Colonic mucosa (tissue), 4 donors: Measurements from ENCODE around the gene ADNP. TPM values are rescaled to one million over a fixed set of nuclear protein-coding genes. Genes with fewer than 3 reads are reported as not detected.

Experiments used
- DNase-seq: peaks from one replicate; pipeline ENCODE4 v3.0.0-alpha.2; 2020
- H3K27ac ChIP-seq: fragments of 200-600 bp; one replicate; pipeline ENCODE4 v1.8.0; 2021
- H3K27me3 ChIP-seq: fragments of 200-600 bp; one replicate; pipeline ENCODE4 v1.8.0; 2021
- H3K36me3 ChIP-seq: fragments of 200-600 bp; one replicate; pipeline ENCODE4 v1.8.0; 2021
- H3K4me1 ChIP-seq: fragments of 200-600 bp; one replicate; pipeline ENCODE4 v1.8.0; 2021; ENCODE audit warnings: mild to moderate bottlenecking
- H3K4me3 ChIP-seq: fragments of 200-600 bp; one replicate; pipeline ENCODE4 v1.8.0; 2021
- H3K9ac ChIP-seq, 2 donors: one replicate each; pipeline ENCODE4 v1.7.0; 2013; ENCODE audit warnings: control low read depth in 2 of 2, low read depth in 2 of 2, low read length in 2 of 2
- H3K9me3 ChIP-seq: fragments of 200-600 bp; one replicate; pipeline ENCODE4 v1.8.0; 2021
- CTCF ChIP-seq: fragments of 200-600 bp; IDR thresholded peaks from one replicate; pipeline ENCODE4 v1.8.0; 2022; ENCODE audit warnings: antibody characterized with exemption, mild to moderate bottlenecking
- intact Hi-C: fragments of 100-400 bp; cut with DNase I; formaldehyde crosslinking; loops from one replicate; pipeline ENCODE4 v1.14.1; 2022
- total RNA-seq, 2 donors: library from RNA; stranded (reverse); fragmentation: NEBNext Ultra II Directional in 1 of 2; extraction: Animal tissue kit (Norgen Biotek cat#: 25700) in 1 of 2; gene quantifications; one replicate each; pipeline ENCODE4 v1.2.1, GENCODE V29; 2021
- donor health status: healthy.
- donor health status: DM: no; HTN: no; CAD: no.
- donor health status: DM: no; HTN: no; CAD: no.

The ADNP gene
- total RNA-seq, 2 donors from 2014 or later = 46.8 to 54.0 TPM

DNA sequence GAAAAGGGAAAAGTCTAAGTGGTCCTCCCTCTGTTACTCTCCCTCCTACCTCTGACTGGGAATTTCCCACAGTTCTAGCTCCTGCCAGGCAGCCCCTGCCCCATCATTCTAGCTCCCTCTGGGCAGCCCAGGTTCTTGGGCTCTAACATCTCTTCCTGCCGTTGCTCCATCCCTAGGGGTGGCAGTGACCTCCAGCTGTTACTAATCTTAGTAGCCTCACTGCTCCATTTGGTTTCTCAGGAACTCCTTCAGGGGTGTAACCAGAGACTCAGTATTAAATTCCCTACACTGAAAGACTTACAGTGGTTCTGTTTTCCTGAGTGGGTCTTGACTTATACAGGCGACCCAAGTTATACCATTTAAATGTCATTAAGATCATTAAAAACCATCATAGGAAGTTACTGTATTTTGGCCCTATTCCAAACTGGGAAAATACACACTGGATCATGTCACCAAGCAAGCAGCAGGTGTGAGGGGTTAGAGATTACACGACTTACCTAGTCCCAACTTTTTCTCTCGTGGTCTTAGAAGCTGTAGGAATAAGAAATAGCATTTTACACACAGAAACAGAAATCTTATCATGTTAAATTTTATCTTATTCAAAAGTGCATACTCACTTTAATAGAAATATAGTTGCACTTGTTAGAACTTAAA lies 17.0 kb upstream of the ADNP start:
- intact Hi-C loops = no loop called here
- TF ChIP-seq CTCF = no peak
- Histone ChIP-seq H3K4me1 (no peaks in the 10 kb centered on the region), H3K9me3 (no peaks in the 10 kb centered on the region), H3K27me3 (no peaks in the 10 kb centered on the region), H3K27ac (no peak overlapping the region), H3K4me3 (no peak overlapping the region), H3K36me3 (peaks cover 11% of the 10 kb centered on the region), H3K9ac (no peak overlapping the region)
- no peak for DNase-seq

GRCh38 chr20:50943069-50943468 lies 11.8 kb upstream of the ADNP start:
- H3K4me3 ChIP-seq = no peak overlapping the region
- H3K27me3 ChIP-seq = no peaks in the 10 kb centered on the region
- no peaks in the 10 kb centered on the region for H3K9me3 ChIP-seq
- intact Hi-C loops = no loop called here
- no peak for DNase-seq
- H3K4me1 ChIP-seq = no peaks in the 10 kb centered on the region
- no peak overlapping the region for H3K9ac ChIP-seq
- no peak for TF ChIP-seq CTCF
- H3K27ac ChIP-seq = no peak overlapping the region
- H3K36me3 ChIP-seq = peaks cover 6% of the 10 kb centered on the region

DNA sequence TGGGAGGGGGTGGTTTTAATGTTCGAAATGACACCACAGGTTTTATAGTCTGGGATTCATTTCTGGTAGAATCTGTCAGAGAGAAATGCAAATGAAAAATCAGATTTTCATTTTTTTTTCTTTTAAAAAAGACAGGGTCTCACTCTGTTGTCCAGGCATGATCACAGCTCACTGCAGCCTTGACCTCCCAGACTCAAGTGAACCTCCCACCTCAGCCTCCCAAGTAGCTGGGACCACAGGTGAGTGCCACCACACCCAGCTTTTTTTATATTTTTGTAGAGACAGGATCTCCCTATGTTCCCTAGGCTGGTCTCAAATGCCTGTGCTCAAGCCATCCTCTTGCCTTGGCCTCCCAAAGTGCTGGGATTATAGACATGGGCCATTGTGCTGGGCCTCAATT lies 2.4 kb upstream of the ADNP start:
- peaks cover 5% of the 10 kb centered on the region for H3K4me1 ChIP-seq
- DNase-seq = no peak
- H3K9me3 ChIP-seq = no peaks in the 10 kb centered on the region
- H3K9ac ChIP-seq = no peak overlapping the region
- no peak for TF ChIP-seq CTCF
- intact Hi-C loops = no loop called here
- H3K27me3 ChIP-seq = no peaks in the 10 kb centered on the region
- H3K36me3 ChIP-seq = peaks cover 3% of the 10 kb centered on the region
- no peak overlapping the region for H3K4me3 ChIP-seq
- H3K27ac ChIP-seq = no peak overlapping the region

- Histone ChIP-seq H3K27me3 (no peaks in the 10 kb centered on the region), H3K9ac (no peak overlapping the region), H3K36me3 (peaks cover 3% of the 10 kb centered on the region), H3K27ac (no peak overlapping the region), H3K9me3 (no peaks in the 10 kb centered on the region), H3K4me3 (no peak overlapping the region), H3K4me1 (peaks cover 9% of the 10 kb centered on the region)
- no peak for DNase-seq
- no peak for TF ChIP-seq CTCF
- intact Hi-C loops = no loop called here
These were observed 1.5 kb upstream of the ADNP start for GRCh38 chr20:50932691-50933280.

GRCh38 chr20:50932016-50932485 lies 814 bp upstream of the ADNP start:
- peak overlapping the region; percentile 48 for H3K4me3 ChIP-seq
- peaks cover 9% of the 10 kb centered on the region for H3K4me1 ChIP-seq
- peaks cover 3% of the 10 kb centered on the region for H3K36me3 ChIP-seq
- no peak for TF ChIP-seq CTCF
- peak overlapping the region; percentile 96 for H3K27ac ChIP-seq
- H3K9ac ChIP-seq = peak overlapping the region; percentile 70
- H3K27me3 ChIP-seq = no peaks in the 10 kb centered on the region
- DNase-seq = no peak
- no peaks in the 10 kb centered on the region for H3K9me3 ChIP-seq
- intact Hi-C loops = no loop called here
